ENCODE data around the gene LRRC2.
A peak's percentile ranks its signal among the peaks of the same experiment; 100 is the strongest.
"Not testable (repeated sequence)": the region's sequence is repeated elsewhere in the genome, so short reads cannot be mapped to it uniquely, and the experiment has no call there.

The LRRC2 gene

DNA sequence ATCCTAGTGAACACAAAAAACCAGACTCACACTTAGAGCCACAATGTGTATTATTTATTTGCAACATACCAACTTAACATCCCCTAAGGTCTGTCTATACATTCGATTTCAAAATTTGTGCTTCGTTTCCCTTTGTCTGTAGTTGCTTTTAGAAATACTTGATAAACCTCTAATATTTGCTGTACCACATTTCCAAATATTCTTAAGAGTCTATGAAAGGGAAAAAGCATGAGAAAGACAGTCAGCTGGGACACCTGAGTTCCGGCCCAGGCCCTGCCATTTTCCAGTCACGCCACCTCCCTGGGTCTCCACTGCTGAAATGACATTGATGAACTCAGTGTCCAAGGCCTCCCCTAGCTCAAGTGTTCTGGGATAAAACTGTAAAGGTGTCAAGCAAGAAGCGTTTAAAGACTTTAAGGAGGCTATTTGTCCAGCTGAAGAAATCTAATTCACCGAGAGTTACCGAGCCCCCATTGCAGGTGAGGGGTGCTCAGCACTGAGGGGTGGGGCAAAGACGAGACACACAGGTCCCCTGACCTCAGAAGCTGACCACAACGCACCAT is 26.6 kb downstream of the LRRC2 start:
- FAIRE-seq (no peak), DNase-seq (ENCODE audit: insufficient read length, low spot score) (no peak)
- no peak for TF ChIP-seq POLR2A (IDR thresholded peaks at IDR 0.05; ENCODE audit: low read depth, low read length)

DNA sequence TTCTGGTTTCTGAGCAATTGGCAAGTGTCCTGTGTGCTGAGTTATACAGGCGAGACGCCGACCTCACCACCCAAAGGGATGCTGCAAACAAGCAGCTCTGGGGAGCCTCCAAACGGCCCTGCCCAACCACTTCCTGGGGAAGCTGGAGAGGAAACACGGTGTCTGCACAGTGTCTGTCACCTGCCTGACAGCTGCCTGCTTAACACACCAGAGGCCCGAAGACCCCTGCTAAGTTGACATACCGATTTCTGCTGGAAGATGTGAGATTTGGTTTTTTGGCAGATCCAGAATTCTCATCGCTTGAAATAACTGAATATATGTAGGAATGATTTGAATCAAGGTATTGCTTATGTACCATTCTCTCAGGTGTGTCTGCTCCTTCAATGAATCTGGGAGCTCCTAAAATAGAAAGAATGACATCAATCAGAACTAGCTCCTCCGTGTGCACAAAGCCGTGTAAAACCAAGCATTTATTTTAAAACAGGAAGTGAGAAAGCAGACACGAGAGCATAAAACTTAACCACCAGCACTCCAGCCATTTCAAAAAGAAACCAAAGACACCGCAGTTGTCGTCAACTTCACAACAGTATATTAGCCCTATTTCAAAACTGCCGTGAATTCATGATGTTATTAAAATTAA is 27.2 kb downstream of the LRRC2 start:
- FAIRE-seq: no peak
- no peak for TF ChIP-seq POLR2A (IDR thresholded peaks at IDR 0.05; ENCODE audit: low read depth, low read length)
- peak; percentile 30 for DNase-seq (ENCODE audit: insufficient read length, low spot score)

DNA sequence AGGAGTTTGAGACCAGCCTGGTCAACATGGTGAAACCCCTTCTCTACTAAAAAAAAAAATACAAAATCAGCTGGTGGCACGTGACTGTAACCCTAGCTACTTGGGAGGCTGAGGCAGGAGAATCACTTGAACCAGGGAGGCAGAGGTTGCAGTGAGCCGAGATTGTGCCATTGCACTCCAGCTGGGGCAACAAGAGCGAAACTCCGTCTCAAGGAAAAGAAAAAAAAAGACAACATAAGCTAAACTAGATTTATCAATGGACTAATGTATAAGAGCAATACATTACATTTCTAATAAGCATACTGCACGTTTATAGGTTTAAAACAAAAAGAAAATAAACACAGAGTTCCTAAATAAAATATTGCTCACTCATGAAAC is 27.7 kb downstream of the LRRC2 start:
- DNase-seq (ENCODE audit: insufficient read length, low spot score); FAIRE-seq: not testable (repeated sequence)

GRCh38 chr3:46537779-46538178 is 28.3 kb downstream of the LRRC2 start:
- no peak for TF ChIP-seq POLR2A (IDR thresholded peaks at IDR 0.05; ENCODE audit: low read depth, low read length)
- no peak for FAIRE-seq
- no peak for DNase-seq (ENCODE audit: insufficient read length, low spot score)

DNA sequence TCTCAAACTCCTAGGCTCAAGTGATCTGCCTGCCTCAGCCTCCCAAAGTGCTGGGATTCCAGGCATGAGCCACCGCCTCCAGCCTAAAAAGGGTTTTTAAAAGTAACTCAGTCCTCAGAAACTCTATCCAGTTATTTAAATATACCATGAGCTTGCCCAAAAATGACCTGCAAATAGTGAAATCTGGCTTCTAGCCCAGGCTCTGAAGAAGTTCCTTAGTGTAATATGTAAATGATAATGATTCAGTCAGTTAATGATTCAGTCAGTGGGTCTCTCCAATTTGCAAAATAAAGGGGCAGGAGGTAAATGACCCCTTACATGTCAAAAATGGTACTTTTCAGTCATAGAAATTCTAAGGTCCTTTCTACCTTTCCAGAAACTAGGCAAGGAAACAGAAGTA is 28.8 kb downstream of the LRRC2 start:
- FAIRE-seq (no peak), DNase-seq (ENCODE audit: insufficient read length, low spot score) (no peak)
- TF ChIP-seq POLR2A (IDR thresholded peaks at IDR 0.05; ENCODE audit: low read depth, low read length): no peak

DNA sequence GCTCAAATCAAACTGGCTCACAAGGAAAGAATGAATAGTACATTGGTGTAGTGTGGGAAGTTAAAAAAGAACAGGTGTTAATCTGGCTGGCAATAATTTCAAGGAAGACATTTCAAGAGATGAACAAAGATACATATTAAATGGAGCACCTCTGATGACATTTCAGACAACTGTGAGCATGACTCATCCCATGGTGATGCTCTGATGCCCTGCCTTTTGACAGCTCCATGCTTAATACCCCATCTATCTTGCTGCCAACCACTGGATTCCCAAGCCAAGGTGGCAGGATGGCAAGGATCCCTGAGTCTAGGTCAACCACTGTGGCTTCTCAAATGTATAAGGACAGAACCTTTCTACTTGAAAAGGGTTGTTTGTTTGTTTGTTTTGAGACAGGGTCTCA is 29.3 kb downstream of the LRRC2 start:
- FAIRE-seq: no peak
- DNase-seq (ENCODE audit: insufficient read length, low spot score): no peak
- no peak for TF ChIP-seq POLR2A (IDR thresholded peaks at IDR 0.05; ENCODE audit: low read depth, low read length)

GRCh38 chr3:46535746-46536145 is 30.4 kb downstream of the LRRC2 start:
- DNase-seq (ENCODE audit: insufficient read length, low spot score) (no peak), FAIRE-seq (no peak)
- no peak for TF ChIP-seq POLR2A (IDR thresholded peaks at IDR 0.05; ENCODE audit: low read depth, low read length)

DNA sequence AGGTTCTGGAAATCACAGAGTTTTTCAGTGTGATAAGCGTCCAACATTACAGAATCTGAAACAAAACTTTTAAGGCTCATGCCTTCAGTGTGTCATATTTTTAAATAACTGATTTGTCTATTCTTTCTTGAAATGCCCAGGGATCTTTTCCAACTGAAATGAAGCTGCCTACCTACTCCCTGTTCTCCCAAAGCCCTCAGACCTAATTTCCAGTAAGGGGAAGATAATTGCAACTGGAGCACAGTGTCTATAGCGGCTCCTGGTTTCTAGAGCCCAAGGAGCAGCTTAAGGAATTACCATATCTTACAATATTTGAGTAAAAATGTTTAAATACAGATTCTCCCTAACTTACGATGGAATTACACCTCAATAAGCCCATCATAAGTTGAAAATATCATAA is 33.0 kb downstream of the LRRC2 start:
- no peak for FAIRE-seq
- DNase-seq (ENCODE audit: insufficient read length, low spot score): no peak

GRCh38 chr3:46527239-46527638 is 38.9 kb downstream of the LRRC2 start:
- no peak for TF ChIP-seq POLR2A (IDR thresholded peaks at IDR 0.05; ENCODE audit: low read depth, low read length)
- no peak for FAIRE-seq

More for the DNA sequence above, 33.0 kb downstream of the LRRC2 start:
- no peak for TF ChIP-seq POLR2A (IDR thresholded peaks at IDR 0.05; ENCODE audit: low read depth, low read length)

DNA sequence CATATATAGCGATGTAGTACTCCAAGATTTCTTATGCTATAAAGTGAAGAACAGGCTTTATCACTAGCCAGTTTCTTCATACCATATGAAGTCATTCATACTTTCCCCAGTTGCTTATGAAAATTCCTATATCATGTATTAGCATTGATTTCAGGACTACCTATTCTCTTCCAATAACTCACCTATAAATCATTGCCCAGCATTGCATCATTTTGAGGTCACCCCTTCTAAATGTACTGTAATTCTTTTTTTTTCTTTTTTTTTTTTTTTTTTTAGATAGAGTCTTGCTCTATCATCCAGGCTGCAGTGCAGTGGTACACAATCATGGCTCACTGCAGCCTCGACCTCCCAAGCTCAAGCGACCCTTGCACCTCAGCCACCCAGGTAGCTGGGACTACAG is 41.3 kb downstream of the LRRC2 start:
- FAIRE-seq (no peak), DNase-seq (ENCODE audit: insufficient read length, low spot score) (no peak)
- no peak for TF ChIP-seq POLR2A (IDR thresholded peaks at IDR 0.05; ENCODE audit: low read depth, low read length)

More at GRCh38 chr3:46527239-46527638, 38.9 kb downstream of the LRRC2 start:
- DNase-seq (ENCODE audit: insufficient read length, low spot score): no peak

- no peak for FAIRE-seq
- no peak for DNase-seq (ENCODE audit: insufficient read length, low spot score)
- no peak for TF ChIP-seq POLR2A (IDR thresholded peaks at IDR 0.05; ENCODE audit: low read depth, low read length)
Observed at GRCh38 chr3:46524008-46524407, 42.1 kb downstream of the LRRC2 start.

- no peak for TF ChIP-seq POLR2A (IDR thresholded peaks at IDR 0.05; ENCODE audit: low read depth, low read length)
- DNase-seq (ENCODE audit: insufficient read length, low spot score): no peak
- FAIRE-seq: no peak
Observed at GRCh38 chr3:46523556-46523955, 42.5 kb downstream of the LRRC2 start.

GRCh38 chr3:46522201-46522600 is 43.9 kb downstream of the LRRC2 start:
- not testable (repeated sequence) for FAIRE-seq; DNase-seq (ENCODE audit: insufficient read length, low spot score)

- TF ChIP-seq POLR2A (IDR thresholded peaks at IDR 0.05; ENCODE audit: low read depth, low read length): no peak
- FAIRE-seq (no peak), DNase-seq (ENCODE audit: insufficient read length, low spot score) (no peak)
Observed at GRCh38 chr3:46521096-46521495, 45.0 kb downstream of the LRRC2 start.

DNA sequence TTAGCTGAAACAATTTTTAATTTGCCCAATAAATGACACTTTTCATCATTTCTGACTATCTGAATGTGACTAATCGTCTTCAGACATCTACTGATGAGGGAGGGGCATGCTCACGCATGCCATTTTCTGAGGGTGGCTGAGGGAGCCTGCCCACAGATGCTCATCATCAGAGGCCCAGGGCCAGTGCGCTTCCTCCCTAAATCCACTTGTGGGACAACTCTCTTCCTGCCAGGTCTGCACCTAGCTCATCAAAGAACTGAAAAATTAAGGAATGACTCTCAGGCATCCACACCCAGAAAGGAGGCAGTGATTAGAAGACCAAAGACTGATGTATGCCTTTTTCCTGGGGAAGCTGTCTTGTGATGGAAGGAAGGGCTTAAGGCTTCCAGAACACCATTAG is 45.6 kb downstream of the LRRC2 start:
- no peak for FAIRE-seq
- TF ChIP-seq POLR2A (IDR thresholded peaks at IDR 0.05; ENCODE audit: low read depth, low read length): no peak

DNA sequence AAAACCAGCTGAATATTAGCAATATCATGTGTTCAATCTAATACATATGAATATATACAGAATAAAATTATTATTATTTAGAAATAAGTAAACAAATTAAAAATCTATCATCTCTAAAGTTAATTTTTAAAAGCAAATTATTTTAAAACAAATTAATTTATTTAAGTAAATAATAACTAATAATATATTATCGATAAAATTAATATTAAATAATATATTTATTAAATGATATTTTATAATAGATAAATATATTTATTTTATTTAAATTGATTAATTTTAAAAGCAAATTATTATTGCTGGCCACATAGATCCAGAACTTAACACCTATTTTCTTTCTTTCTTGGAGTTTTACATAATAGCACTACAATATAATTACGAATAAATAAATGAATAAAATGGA is 46.1 kb downstream of the LRRC2 start:
- FAIRE-seq: no peak
- no peak for DNase-seq (ENCODE audit: insufficient read length, low spot score)
- no peak for TF ChIP-seq POLR2A (IDR thresholded peaks at IDR 0.05; ENCODE audit: low read depth, low read length)

More for the DNA sequence above, 45.6 kb downstream of the LRRC2 start:
- DNase-seq (ENCODE audit: insufficient read length, low spot score): no peak
